OCI-LY3 (cell line): ENCODE data around the gene UBE2E2.

Experiments
- H2AFZ ChIP-seq: fragments of 200-600, 300-600 bp; shearing (Covaris generic); 2 replicates; pipeline ENCODE4 v1.6.0; 2014; ENCODE audit warnings: antibody characterized with exemption, low read depth, low read length
- H3K27ac ChIP-seq: fragments of 200-600, 300-600 bp; sonication (generic); 2 replicates; pipeline ENCODE4 v1.5.1; 2014; ENCODE audit warnings: mild to moderate bottlenecking, low read length, moderate library complexity, mixed read lengths
- H3K27me3 ChIP-seq: fragments of 200-600, 300-600 bp; sonication (generic); 2 replicates; pipeline ENCODE4 v1.6.1; 2014; ENCODE audit warnings: low read depth, low read length, mixed read lengths
- H3K36me3 ChIP-seq: fragments of 200-600, 300-600 bp; sonication (generic); replicated peaks from 2 replicates; pipeline ENCODE3; 2014; ENCODE audit warnings: low read depth, low read length, mixed read lengths
- H3K4me1 ChIP-seq: fragments of 300-600, 200-600 bp; sonication (generic); 2 replicates; pipeline ENCODE4 v1.6.1; 2014; ENCODE audit warnings: low read length, mixed read lengths
- H3K4me2 ChIP-seq: fragments of 200-600, 300-600 bp; sonication (generic); 2 replicates; pipeline ENCODE4 v1.6.1; 2014; ENCODE audit warnings: low read length, mixed read lengths
- H3K4me3 ChIP-seq: fragments of 300-600, 200-600 bp; sonication (generic); 2 replicates; pipeline ENCODE4 v1.5.1; 2014; ENCODE audit warnings: antibody characterized with exemption, mild to moderate bottlenecking, low read length, moderate library complexity
- H3K79me2 ChIP-seq: fragments of 300-600, 200-600 bp; shearing (Covaris generic); 2 replicates; pipeline ENCODE4 v1.6.1; 2014; ENCODE audit warnings: mild to moderate bottlenecking, low read length, mixed read lengths
- H3K9ac ChIP-seq: fragments of 300-600, 200-600 bp; shearing (Covaris generic); 2 replicates; pipeline ENCODE4 v1.6.0; 2014; ENCODE audit warnings: mild to moderate bottlenecking, low read length, moderate library complexity
- H3K9me3 ChIP-seq: fragments of 200-600, 300-600 bp; shearing (Covaris generic); 2 replicates; pipeline ENCODE4 v1.6.1; 2014; ENCODE audit warnings: low read length, mixed read lengths; ENCODE audit not compliant: insufficient read depth
- H4K20me1 ChIP-seq: fragments of 200-600, 300-600 bp; sonication (generic); 2 replicates; pipeline ENCODE4 v1.6.1; 2016; ENCODE audit warnings: low read length, mixed read lengths; ENCODE audit not compliant: insufficient read depth
- EZH2phosphoT487 ChIP-seq: fragments of 200-600 bp; shearing (Covaris generic); IDR thresholded peaks from 2 replicates; pipeline ENCODE4 v1.6.1; 2018; ENCODE audit warnings: antibody characterized with exemption, mixed run types, low read depth
- TF ChIP-seq, protein P1 (sequence below): fragments of 200-600, 300-600 bp; sonication (generic); IDR thresholded peaks from 2 replicates; pipeline ENCODE4 v1.5.1; 2014; ENCODE audit warnings: antibody characterized with exemption, low read length, low read depth

The UBE2E2 gene

DNA sequence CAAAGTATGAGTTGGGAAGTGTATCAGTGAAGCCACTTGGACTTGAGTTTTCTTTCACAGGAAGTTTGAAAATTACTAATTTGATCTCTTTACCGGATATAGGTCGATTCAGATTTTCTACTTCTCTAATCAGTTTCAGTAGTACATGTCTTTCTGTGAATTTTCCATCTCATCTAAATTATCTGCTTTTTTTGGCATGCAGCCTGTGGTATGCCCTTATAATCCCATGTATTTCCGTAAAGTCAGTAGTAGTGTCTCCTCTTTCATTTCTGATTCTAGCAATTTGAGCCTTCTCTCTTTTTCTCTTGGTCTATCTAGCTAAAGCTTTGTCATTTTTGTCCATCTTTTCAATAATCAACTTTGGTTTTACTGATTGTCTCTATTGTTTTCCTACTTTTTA is 434.2 kb downstream of the UBE2E2 start:
- H3K27me3 ChIP-seq, result no peaks in the 10 kb centered on the region
- no peak overlapping the region for H3K4me2 ChIP-seq
- no peaks in the 10 kb centered on the region for H3K79me2 ChIP-seq
- no peak overlapping the region for H3K4me3 ChIP-seq
- H3K9ac ChIP-seq, result no peak overlapping the region
- H3K9me3 ChIP-seq, result no peaks in the 10 kb centered on the region
- no peaks in the 10 kb centered on the region for H4K20me1 ChIP-seq
- no peak overlapping the region for H2AFZ ChIP-seq
- H3K36me3 ChIP-seq, result no peaks in the 10 kb centered on the region
- no peaks in the 10 kb centered on the region for H3K4me1 ChIP-seq
- H3K27ac ChIP-seq, result no peak overlapping the region
- TF ChIP-seq, protein P1, sequence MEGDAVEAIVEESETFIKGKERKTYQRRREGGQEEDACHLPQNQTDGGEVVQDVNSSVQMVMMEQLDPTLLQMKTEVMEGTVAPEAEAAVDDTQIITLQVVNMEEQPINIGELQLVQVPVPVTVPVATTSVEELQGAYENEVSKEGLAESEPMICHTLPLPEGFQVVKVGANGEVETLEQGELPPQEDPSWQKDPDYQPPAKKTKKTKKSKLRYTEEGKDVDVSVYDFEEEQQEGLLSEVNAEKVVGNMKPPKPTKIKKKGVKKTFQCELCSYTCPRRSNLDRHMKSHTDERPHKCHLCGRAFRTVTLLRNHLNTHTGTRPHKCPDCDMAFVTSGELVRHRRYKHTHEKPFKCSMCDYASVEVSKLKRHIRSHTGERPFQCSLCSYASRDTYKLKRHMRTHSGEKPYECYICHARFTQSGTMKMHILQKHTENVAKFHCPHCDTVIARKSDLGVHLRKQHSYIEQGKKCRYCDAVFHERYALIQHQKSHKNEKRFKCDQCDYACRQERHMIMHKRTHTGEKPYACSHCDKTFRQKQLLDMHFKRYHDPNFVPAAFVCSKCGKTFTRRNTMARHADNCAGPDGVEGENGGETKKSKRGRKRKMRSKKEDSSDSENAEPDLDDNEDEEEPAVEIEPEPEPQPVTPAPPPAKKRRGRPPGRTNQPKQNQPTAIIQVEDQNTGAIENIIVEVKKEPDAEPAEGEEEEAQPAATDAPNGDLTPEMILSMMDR, result no peak
- no peak for TF ChIP-seq EZH2phosphoT487

DNA sequence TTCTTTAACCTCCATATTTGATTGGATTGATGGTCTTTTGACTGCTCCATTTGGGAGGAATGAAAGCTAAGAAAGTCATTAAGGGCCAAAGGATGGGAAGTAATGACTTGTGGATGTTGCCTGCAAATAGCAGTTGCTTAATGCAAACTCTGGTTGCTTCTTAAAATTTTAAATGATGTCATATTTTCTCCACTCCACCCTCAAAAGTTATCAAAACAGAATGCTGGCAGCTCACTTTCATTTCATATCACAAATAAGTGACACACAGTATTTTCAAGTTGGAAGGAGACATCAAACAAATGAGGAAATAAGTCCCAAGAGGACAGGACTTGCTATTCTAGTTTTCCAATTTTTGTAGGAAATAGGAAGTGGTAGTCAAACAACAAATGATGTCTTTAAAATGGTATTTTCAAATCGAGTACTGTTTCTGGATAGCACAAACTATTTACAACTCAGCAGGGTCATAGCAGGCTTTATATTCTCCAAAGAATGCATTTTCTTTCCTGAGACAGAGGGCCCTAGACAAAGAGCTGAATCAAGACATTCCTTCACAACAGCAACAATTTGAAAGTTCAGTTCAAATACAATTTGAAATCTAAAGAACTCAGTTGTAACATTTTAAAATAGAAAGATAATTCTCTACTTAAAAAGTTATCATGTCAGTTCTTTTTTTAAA is 437.5 kb downstream of the UBE2E2 start:
- TF ChIP-seq, protein P1, result no peak
- TF ChIP-seq EZH2phosphoT487, result no peak
- Histone ChIP-seq H3K4me2 (no peak overlapping the region), H3K4me1 (no peaks in the 10 kb centered on the region), H3K27me3 (no peaks in the 10 kb centered on the region), H4K20me1 (no peaks in the 10 kb centered on the region), H3K27ac (no peak overlapping the region), H2AFZ (no peak overlapping the region), H3K9me3 (no peaks in the 10 kb centered on the region), H3K9ac (no peak overlapping the region), H3K36me3 (no peaks in the 10 kb centered on the region), H3K79me2 (no peaks in the 10 kb centered on the region), H3K4me3 (no peak overlapping the region)
